ENCODE data around the gene LYRM4.

The LYRM4 gene

GRCh38 chr6:5087389-5087788, 173.4 kb downstream of the LYRM4 start:
- H3K9ac ChIP-seq = no peak overlapping the region
- H3K27ac ChIP-seq = no peak overlapping the region
- H3K79me2 ChIP-seq (ENCODE audit: insufficient read depth, low read depth) = no peaks in the 10 kb centered on the region
- no peaks in the 10 kb centered on the region for H4K20me1 ChIP-seq (ENCODE audit: insufficient read depth)
- no peak overlapping the region for H3K4me2 ChIP-seq
- no peaks in the 10 kb centered on the region for H3K36me3 ChIP-seq (ENCODE audit: insufficient read depth)
- H2AFZ ChIP-seq (ENCODE audit: low read depth) = no peak overlapping the region
- H3K4me3 ChIP-seq (IDR thresholded peaks at IDR 0.05; ENCODE audit: insufficient read depth, low read depth, low read length) = no peak overlapping the region
- no peaks in the 10 kb centered on the region for H3K27me3 ChIP-seq (ENCODE audit: insufficient read depth, low read depth)
- H3K4me1 ChIP-seq (ENCODE audit: low read depth, poor library complexity, severe bottlenecking) = no peaks in the 10 kb centered on the region
- no peak for TF ChIP-seq CTCF (conservative IDR thresholded peaks at IDR 0.05; ENCODE audit: low read depth, low read length)

GRCh38 chr6:5086294-5086890, 174.4 kb downstream of the LYRM4 start:
- H3K36me3 ChIP-seq (ENCODE audit: insufficient read depth) = no peaks in the 10 kb centered on the region
- H3K27ac ChIP-seq = no peak overlapping the region
- H2AFZ ChIP-seq (ENCODE audit: low read depth) = no peak overlapping the region
- H3K9ac ChIP-seq = no peak overlapping the region
- no peaks in the 10 kb centered on the region for H4K20me1 ChIP-seq (ENCODE audit: insufficient read depth)
- H3K4me2 ChIP-seq = no peak overlapping the region
- no peaks in the 10 kb centered on the region for H3K79me2 ChIP-seq (ENCODE audit: insufficient read depth, low read depth)
- no peaks in the 10 kb centered on the region for H3K4me1 ChIP-seq (ENCODE audit: low read depth, poor library complexity, severe bottlenecking)
- H3K27me3 ChIP-seq (ENCODE audit: insufficient read depth, low read depth) = no peaks in the 10 kb centered on the region
- no peak overlapping the region for H3K4me3 ChIP-seq (IDR thresholded peaks at IDR 0.05; ENCODE audit: insufficient read depth, low read depth, low read length)
- no peak for TF ChIP-seq CTCF (conservative IDR thresholded peaks at IDR 0.05; ENCODE audit: low read depth, low read length)

- H3K27ac ChIP-seq = no peak overlapping the region
- no peaks in the 10 kb centered on the region for H3K4me1 ChIP-seq (ENCODE audit: low read depth, poor library complexity, severe bottlenecking)
- H3K4me2 ChIP-seq = peak overlapping the region; percentile 36; the same call in 1 of the 2 replicates
- H2AFZ ChIP-seq (ENCODE audit: low read depth) = no peak overlapping the region
- no peaks in the 10 kb centered on the region for H4K20me1 ChIP-seq (ENCODE audit: insufficient read depth)
- no peaks in the 10 kb centered on the region for H3K79me2 ChIP-seq (ENCODE audit: insufficient read depth, low read depth)
- no peak overlapping the region for H3K4me3 ChIP-seq (IDR thresholded peaks at IDR 0.05; ENCODE audit: insufficient read depth, low read depth, low read length)
- no peaks in the 10 kb centered on the region for H3K27me3 ChIP-seq (ENCODE audit: insufficient read depth, low read depth)
- H3K36me3 ChIP-seq (ENCODE audit: insufficient read depth) = no peaks in the 10 kb centered on the region
- no peak for TF ChIP-seq CTCF (conservative IDR thresholded peaks at IDR 0.05; ENCODE audit: low read depth, low read length)
- no peak overlapping the region for H3K9ac ChIP-seq
Measured at GRCh38 chr6:5085648-5086293, 175.0 kb downstream of the LYRM4 start.

GRCh38 chr6:5084781-5085647, 175.7 kb downstream of the LYRM4 start, which contains the start of gene PPP1R3G:
PPP1R3G (plus strand) TSS chr6:5085341; CDS start chr6:5085486, 145 bp downstream.
- Histone ChIP-seq H3K27me3 (ENCODE audit: insufficient read depth, low read depth) (no peaks in the 10 kb centered on the region), H3K27ac (no peak within 1 kb of the TSS), H3K79me2 (ENCODE audit: insufficient read depth, low read depth) (no peaks in the 10 kb centered on the region), H3K4me2 (peak within 1 kb of the TSS; percentile 36; the same call in 1 of the 2 replicates), H3K36me3 (ENCODE audit: insufficient read depth) (no peaks in the 10 kb centered on the region), H3K4me3 (IDR thresholded peaks at IDR 0.05; ENCODE audit: insufficient read depth, low read depth, low read length) (no peak within 1 kb of the TSS), H3K4me1 (ENCODE audit: low read depth, poor library complexity, severe bottlenecking) (no peaks in the 10 kb centered on the region), H2AFZ (ENCODE audit: low read depth) (peak within 1 kb of the TSS; percentile 47), H3K9ac (no peak within 1 kb of the TSS), H4K20me1 (ENCODE audit: insufficient read depth) (no peaks in the 10 kb centered on the region)
- no peak for TF ChIP-seq CTCF (conservative IDR thresholded peaks at IDR 0.05; ENCODE audit: low read depth, low read length)
